HG03558 (cell line): ENCODE data around the gene ASPHD1.
"Not testable (repeated sequence)": the region's sequence is repeated elsewhere in the genome, so short reads cannot be mapped to it uniquely, and the experiment has no call there.

Experiments used
- ATAC-seq: cut with Tn5 transposase; IDR thresholded peaks from one replicate; pipeline ENCODE4 v1.9.1; 2021; ENCODE audit warnings: moderate number of reproducible peaks; ENCODE audit not compliant: unreplicated experiment; ENCODE audit errors: extremely low read depth

The ASPHD1 gene

GRCh38 chr16:29900102-29900887, at the start of gene ASPHD1:
Gene ASPHD1 (plus strand): TSS chr16:29900488. CDS start chr16:29900972, 484 bp downstream.
- ATAC-seq = no peak

- no peak for ATAC-seq
Observed at GRCh38 chr16:29850998-29851397, 49.3 kb upstream of the ASPHD1 start.

GRCh38 chr16:29852654-29853053, 47.6 kb upstream of the ASPHD1 start:
- ATAC-seq = no peak

- ATAC-seq = no peak
Observed at GRCh38 chr16:29854520-29855100, 45.7 kb upstream of the ASPHD1 start.

GRCh38 chr16:29857133-29857760, 43.0 kb upstream of the ASPHD1 start:
- ATAC-seq = no peak

- no peak for ATAC-seq
Observed at GRCh38 chr16:29858149-29858849, 42.0 kb upstream of the ASPHD1 start.

GRCh38 chr16:29858974-29859373, 41.3 kb upstream of the ASPHD1 start:
- ATAC-seq = no peak

GRCh38 chr16:29860218-29860617, 40.1 kb upstream of the ASPHD1 start:
- no peak for ATAC-seq

GRCh38 chr16:29862383-29862883, 37.9 kb upstream of the ASPHD1 start:
- no peak for ATAC-seq

GRCh38 chr16:29862884-29863668, 37.2 kb upstream of the ASPHD1 start, which contains the start of gene CDIPT:
Gene CDIPT (minus strand): TSS chr16:29863226. CDS start chr16:29862857, 369 bp downstream.
- no peak for ATAC-seq

GRCh38 chr16:29863669-29863984, 36.7 kb upstream of the ASPHD1 start:
- no peak for ATAC-seq

GRCh38 chr16:29864205-29864604, 36.1 kb upstream of the ASPHD1 start:
- no peak for ATAC-seq

- no peak for ATAC-seq
Observed at GRCh38 chr16:29868396-29869009, 31.8 kb upstream of the ASPHD1 start.

GRCh38 chr16:29869067-29869466, 31.2 kb upstream of the ASPHD1 start:
- ATAC-seq = not testable (repeated sequence)

GRCh38 chr16:29871822-29872546, 28.3 kb upstream of the ASPHD1 start:
- no peak for ATAC-seq

- no peak for ATAC-seq
Observed at GRCh38 chr16:29873319-29873718, 27.0 kb upstream of the ASPHD1 start.

- no peak for ATAC-seq
Observed at GRCh38 chr16:29875206-29875605, 25.1 kb upstream of the ASPHD1 start.

- no peak for ATAC-seq
Observed at GRCh38 chr16:29876217-29876593, 24.1 kb upstream of the ASPHD1 start.
